ENCODE measurements around the gene NR6A1. TPM values are rescaled to one million over a fixed set of nuclear protein-coding genes. Genes with fewer than 3 reads are reported as not detected.

The NR6A1 gene
- total RNA-seq, 1 donor from 2014 or later, result 0.56 TPM

- Mint-ChIP-seq H3K4me3 (ENCODE audit: unreplicated experiment) (no peak overlapping the region), H3K4me1 (ENCODE audit: unreplicated experiment) (peaks cover 54% of the 10 kb centered on the region), H3K9me3 (ENCODE audit: unreplicated experiment) (no peaks in the 10 kb centered on the region), H3K27ac (ENCODE audit: unreplicated experiment) (peak overlapping the region; percentile 74), H3K36me3 (ENCODE audit: unreplicated experiment) (peaks cover 1% of the 10 kb centered on the region), H3K27me3 (ENCODE audit: unreplicated experiment) (no peaks in the 10 kb centered on the region)
- DNase-seq (ENCODE audit: extremely low spot score, unreplicated experiment), result no peak
- TF ChIP-seq CTCF (IDR thresholded peaks at IDR 0.05), result no peak
Observed at GRCh38 chr9:124784509-124784908, 13.4 kb upstream of the NR6A1 start.

GRCh38 chr9:124783830-124784229 lies 12.7 kb upstream of the NR6A1 start:
- no peak for DNase-seq (ENCODE audit: extremely low spot score, unreplicated experiment)
- Mint-ChIP-seq H3K27me3 (ENCODE audit: unreplicated experiment) (no peaks in the 10 kb centered on the region), H3K4me1 (ENCODE audit: unreplicated experiment) (peaks cover 55% of the 10 kb centered on the region), H3K36me3 (ENCODE audit: unreplicated experiment) (no peaks in the 10 kb centered on the region), H3K4me3 (ENCODE audit: unreplicated experiment) (no peak overlapping the region), H3K27ac (ENCODE audit: unreplicated experiment) (peak overlapping the region; percentile 74), H3K9me3 (ENCODE audit: unreplicated experiment) (no peaks in the 10 kb centered on the region)
- no peak for TF ChIP-seq CTCF (IDR thresholded peaks at IDR 0.05)

- Mint-ChIP-seq H3K4me3 (ENCODE audit: unreplicated experiment) (no peak overlapping the region), H3K9me3 (ENCODE audit: unreplicated experiment) (no peaks in the 10 kb centered on the region), H3K36me3 (ENCODE audit: unreplicated experiment) (no peaks in the 10 kb centered on the region), H3K27ac (ENCODE audit: unreplicated experiment) (peak overlapping the region; percentile 74), H3K27me3 (ENCODE audit: unreplicated experiment) (no peaks in the 10 kb centered on the region), H3K4me1 (ENCODE audit: unreplicated experiment) (peaks cover 62% of the 10 kb centered on the region)
- DNase-seq (ENCODE audit: extremely low spot score, unreplicated experiment), result peak; percentile 75
- no peak for TF ChIP-seq CTCF (IDR thresholded peaks at IDR 0.05)
Observed at GRCh38 chr9:124782661-124783574, 11.8 kb upstream of the NR6A1 start.

GRCh38 chr9:124781967-124782660 lies 11.0 kb upstream of the NR6A1 start:
- H3K9me3 Mint-ChIP-seq (ENCODE audit: unreplicated experiment), result no peaks in the 10 kb centered on the region
- H3K4me1 Mint-ChIP-seq (ENCODE audit: unreplicated experiment), result peaks cover 64% of the 10 kb centered on the region
- DNase-seq (ENCODE audit: extremely low spot score, unreplicated experiment), result peak; percentile 71
- no peaks in the 10 kb centered on the region for H3K27me3 Mint-ChIP-seq (ENCODE audit: unreplicated experiment)
- no peak overlapping the region for H3K4me3 Mint-ChIP-seq (ENCODE audit: unreplicated experiment)
- no peak for TF ChIP-seq CTCF (IDR thresholded peaks at IDR 0.05)
- H3K27ac Mint-ChIP-seq (ENCODE audit: unreplicated experiment), result peak overlapping the region; percentile 74
- H3K36me3 Mint-ChIP-seq (ENCODE audit: unreplicated experiment), result no peaks in the 10 kb centered on the region

GRCh38 chr9:124780757-124781151 lies 9.6 kb upstream of the NR6A1 start:
- Mint-ChIP-seq H3K9me3 (ENCODE audit: unreplicated experiment) (no peaks in the 10 kb centered on the region), H3K36me3 (ENCODE audit: unreplicated experiment) (no peaks in the 10 kb centered on the region), H3K4me3 (ENCODE audit: unreplicated experiment) (no peak overlapping the region), H3K27ac (ENCODE audit: unreplicated experiment) (peak overlapping the region; percentile 99), H3K4me1 (ENCODE audit: unreplicated experiment) (peaks cover 72% of the 10 kb centered on the region), H3K27me3 (ENCODE audit: unreplicated experiment) (no peaks in the 10 kb centered on the region)
- TF ChIP-seq CTCF (IDR thresholded peaks at IDR 0.05), result no peak
- DNase-seq (ENCODE audit: extremely low spot score, unreplicated experiment), result peak; percentile 77
